NK-92 (cell line): ENCODE results near the gene OR6C1.
"Not testable (repeated sequence)": the region's sequence is repeated elsewhere in the genome, so short reads cannot be mapped to it uniquely, and the experiment has no call there.

Experiments
- DNase-seq: peaks from one replicate; lab custom pipeline; 2025; ENCODE audit not compliant: unreplicated experiment; lab: John Stamatoyannopoulos, UW

Gene OR6C1

DNA sequence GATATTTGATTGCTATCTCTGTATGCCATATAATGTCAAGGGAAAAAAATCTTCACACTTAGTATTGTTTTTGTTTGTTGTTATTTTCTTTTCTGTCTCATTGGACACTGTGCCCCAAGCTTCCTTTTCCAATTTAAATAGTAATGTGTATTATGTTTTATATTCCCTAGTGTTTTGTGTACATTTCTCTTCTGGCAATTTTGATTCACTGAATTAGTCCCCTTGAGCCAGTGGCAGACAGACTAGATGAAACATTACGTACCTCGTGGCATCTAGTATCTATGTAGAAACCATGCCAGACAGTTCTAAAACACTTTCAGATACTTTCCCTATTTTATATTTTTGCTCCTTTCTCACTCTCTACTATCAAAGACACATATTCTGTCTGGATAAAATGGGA is at the start of gene OR6C1:
Gene OR6C1, plus strand, starts transcription at position 301 of the 400 bp plus-strand sequence. CDS start 6,257 bp downstream, outside the sequence.
- DNase-seq: no peak

DNA sequence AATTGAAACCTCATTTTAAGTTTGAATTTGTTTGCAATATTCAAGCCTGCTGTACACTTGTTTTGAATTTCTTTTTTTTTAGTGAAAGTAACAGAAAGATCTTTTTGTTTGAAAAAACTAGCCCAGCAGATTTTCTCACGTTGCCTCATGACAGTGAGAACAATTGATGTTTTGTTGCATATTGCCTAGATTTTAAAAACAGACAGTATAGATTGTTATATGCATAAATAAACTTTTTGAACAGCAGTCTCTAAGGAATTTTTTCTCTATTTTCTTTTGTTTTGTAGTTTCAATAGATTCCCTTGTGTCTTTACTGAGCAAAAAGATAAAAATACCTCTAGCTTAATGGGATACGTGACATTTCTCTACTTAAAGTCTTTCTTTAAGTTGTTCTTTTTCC is 33.2 kb upstream of the OR6C1 start:
- DNase-seq: no peak

DNA sequence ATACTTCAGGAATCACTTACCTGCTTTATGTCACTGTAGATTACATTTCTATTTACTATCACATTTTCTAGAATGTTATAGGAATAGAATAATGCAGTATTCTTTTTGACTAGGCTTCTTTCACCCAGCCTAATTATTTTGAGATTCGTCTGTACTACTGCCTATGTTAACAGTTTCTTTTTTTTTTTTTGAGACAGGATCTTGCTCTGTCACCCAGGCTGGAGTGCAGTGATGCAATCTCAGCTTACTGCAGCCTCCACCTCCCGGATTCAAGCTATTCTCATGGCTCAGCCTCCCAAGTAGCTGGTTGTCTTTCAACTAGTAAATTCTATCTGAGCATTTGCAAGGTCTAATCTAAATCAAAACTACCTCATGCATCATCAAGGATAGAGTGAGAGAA is 24.1 kb upstream of the OR6C1 start:
- no peak for DNase-seq

DNA sequence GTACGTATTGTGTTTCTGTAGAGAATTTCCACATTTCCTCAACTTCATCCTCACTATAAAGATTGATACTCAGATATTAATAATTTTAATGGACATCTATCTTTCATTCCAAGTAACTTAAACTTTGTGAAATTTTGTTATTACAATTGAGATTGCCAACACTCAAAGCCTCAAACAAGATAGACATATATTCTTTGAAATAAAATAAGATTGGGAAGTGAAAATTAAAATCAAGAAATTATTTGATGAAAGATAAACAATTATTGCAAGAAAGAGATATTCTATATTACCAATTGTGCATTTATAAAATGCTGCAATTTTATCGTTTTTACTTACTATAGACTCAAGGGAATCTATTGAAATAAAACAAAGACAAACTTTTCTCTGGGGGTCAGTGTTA is 17.7 kb upstream of the OR6C1 start, which contains the start of gene OR6C6:
Gene OR6C6, minus strand, starts transcription at position 101 of the 400 bp plus-strand sequence. CDS start 1,337 bp downstream, outside the sequence.
- DNase-seq: no peak

DNA sequence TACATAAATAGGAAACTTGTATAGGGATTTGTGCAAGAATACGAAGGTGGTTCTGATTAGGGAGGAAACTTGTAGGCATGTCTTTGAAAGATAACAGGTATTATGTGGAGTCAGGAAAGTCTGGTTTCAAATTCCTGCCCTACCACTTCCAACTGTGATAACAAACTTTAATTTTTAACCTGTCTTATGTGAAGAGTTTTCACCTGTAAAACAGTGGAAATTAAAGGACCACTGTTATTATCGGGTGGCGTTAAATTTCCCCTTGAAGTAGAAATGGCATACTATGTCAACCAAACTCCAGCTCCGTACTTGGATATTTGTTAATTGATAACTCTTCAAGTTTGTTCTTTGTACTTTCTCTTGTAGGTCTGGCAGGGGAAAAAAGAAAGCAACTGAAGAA is 6.1 kb downstream of the OR6C1 start:
- no peak for DNase-seq

DNA sequence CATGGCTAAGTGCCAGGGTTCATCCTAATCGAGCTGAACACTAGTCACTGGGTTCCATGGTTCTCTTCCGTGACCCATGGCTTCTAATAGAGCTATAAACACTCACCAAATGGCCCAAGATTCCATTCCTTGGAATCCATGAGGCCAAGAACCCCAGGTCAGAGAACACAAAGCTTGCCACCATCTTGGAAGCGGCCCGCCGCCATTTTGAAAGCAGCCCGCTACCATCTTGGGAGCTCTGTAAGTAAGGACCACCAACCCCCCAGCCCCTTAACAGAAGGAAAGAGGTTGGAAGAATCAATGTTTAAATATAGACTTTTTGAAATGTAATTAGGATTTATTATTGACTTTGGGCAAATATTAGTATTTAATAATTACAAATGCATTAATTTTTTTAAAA is 11.7 kb downstream of the OR6C1 start:
- DNase-seq: not testable (repeated sequence)

DNA sequence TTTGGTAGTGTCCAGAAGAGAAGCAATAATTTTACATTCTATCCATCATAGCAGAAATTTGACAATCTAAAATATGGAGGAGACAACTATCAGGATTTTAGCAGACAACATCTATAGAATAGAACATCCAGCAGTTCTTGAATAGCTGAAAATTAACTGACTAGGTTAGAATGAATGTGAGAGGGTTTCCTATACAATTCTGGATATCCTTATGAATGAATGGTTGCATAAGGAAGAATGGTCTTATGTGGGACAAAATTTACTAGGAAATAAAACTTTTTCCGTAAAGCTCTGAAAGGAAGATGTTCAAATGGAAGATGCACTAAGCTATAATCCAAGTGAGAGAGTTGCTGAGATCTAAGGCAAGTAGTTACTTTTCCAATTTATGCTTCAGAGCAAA is 16.3 kb downstream of the OR6C1 start, which contains the start of gene OR6C3:
Gene OR6C3, plus strand, starts transcription at position 301 of the 400 bp plus-strand sequence. CDS start 955 bp downstream, outside the sequence.
- DNase-seq: no peak

DNA sequence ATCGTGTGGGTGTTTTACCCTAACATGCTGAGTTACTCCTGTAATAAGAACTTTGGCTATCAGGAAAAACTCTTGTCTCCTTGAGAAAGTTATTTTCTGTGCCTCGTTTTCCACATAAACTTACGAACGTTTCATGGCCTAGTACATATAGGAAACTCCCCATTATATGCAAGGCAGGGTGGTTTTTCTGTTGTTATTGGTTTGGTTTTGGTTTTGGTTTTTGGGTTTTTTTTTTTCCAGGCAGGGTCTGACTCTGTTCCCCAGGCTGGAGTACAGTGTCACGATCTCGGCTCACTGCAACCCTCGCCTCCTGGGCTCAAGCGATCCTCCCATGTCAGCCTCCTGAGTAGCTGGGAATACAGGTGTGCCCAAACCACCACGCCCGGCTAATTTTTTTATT is 21.9 kb downstream of the OR6C1 start:
- no peak for DNase-seq

DNA sequence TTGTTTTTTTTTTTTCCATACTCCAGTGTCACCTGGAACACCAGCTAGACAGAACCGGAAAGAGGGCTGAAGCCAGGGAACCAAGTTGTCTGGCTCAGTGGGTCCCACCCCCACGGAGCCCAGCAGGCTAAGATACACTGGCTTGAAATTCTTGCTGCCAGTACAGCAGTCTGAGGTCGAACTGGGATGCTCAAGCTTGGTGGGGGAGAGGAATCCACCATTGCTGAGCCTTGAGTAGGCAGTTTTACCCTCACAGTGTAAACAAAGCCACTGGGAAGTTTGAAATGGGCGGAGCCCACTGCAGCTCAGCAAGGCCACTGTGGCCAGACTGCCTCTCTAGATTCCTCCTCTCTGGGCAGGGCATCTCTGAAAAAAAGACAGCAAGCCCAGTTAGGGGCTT is 41.2 kb downstream of the OR6C1 start:
- not testable (repeated sequence) for DNase-seq

DNA sequence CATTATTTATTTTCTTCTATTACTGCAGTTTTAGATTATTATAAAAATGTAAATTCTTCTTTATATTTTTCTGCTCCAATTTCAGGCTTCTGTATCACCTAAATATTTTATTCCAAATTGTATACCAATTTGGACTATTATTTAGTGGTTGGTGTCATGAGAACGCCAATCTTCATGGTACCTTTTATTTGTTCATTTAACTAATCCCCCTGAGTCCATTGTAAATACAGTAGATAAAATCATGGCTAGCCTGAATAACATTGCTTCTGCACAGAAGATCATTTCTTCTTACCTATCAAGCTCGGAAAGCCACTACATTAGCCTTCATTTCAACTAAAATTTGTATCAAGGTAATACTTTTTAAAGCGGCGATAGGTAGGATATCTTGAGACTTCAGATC is 48.5 kb downstream of the OR6C1 start, which contains the start of gene OR6C75:
Gene OR6C75, plus strand, starts transcription at position 301 of the 400 bp plus-strand sequence. CDS start 2,136 bp downstream, outside the sequence.
- DNase-seq: no peak

DNA sequence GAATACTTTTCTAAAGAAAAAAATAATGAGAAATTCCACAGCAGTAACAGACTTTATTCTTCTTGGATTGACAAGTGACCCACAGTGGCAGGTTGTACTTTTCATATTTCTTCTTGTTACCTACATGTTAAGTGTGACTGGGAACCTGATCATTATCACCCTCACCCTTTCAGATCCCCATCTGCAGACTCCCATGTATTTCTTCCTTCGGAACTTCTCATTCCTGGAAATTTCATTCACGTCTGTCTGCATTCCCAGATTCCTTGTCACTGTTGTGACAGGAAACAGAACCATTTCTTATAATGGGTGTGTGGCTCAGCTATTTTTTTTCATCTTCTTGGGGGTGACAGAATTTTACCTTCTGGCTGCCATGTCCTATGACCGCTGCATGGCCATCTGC is 50.9 kb downstream of the OR6C1 start:
- no peak for DNase-seq
